GM21423 (cell line): ENCODE results near the gene LDAF1.
"Not testable (repeated sequence)": the region's sequence is repeated elsewhere in the genome, so short reads cannot be mapped to it uniquely, and the experiment has no call there.

Experiments
- ATAC-seq: cut with Tn5 transposase; IDR thresholded peaks from one replicate; pipeline ENCODE4 v1.9.1; 2021; ENCODE audit warnings: mild to moderate bottlenecking, moderate library complexity; ENCODE audit not compliant: unreplicated experiment

Gene LDAF1

DNA sequence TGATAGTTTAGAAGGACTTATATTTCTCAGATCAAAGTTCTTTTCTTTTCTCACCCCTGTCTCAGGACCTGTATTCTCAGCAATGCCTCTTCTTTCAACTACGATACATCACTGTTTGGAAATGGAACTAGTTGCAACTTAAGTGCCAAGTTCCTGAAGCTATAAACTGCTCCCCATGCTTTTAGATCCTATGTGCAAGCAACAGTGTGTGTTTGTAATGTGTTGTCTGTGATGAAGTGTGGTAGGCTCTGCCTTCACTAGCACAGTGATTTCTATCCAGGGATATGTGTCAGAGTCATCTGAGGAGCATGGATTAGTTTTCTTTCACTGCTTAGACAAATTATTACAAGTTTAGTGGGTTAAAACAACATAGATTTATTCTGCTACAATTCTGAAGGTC lies 34.5 kb downstream of the LDAF1 start:
- no peak for ATAC-seq

DNA sequence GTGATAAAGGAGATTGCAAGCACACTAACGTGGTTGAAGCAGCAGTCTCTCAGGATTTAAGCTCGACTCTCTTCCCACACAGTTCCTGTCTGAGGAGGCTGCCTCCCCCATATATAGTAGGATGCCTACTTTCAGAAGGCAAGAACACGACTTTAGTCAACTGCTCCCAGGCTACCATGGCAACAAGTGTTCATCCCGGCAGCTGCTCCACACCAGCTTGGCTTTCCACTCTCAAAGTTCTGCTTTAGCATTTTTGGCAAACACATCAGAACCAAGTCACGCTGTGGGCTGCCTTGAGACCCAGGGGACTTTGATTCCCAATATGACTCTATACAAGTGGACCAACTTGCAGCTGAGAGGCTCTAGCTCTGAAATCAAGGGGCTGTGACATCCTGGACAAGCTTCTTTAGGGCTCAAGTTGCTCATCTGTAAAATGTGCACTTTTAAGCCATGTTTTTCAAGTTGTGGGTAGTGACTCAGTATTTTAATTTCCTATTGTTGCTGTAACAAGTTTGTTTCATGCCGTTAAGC lies 36.4 kb downstream of the LDAF1 start:
- no peak for ATAC-seq

DNA sequence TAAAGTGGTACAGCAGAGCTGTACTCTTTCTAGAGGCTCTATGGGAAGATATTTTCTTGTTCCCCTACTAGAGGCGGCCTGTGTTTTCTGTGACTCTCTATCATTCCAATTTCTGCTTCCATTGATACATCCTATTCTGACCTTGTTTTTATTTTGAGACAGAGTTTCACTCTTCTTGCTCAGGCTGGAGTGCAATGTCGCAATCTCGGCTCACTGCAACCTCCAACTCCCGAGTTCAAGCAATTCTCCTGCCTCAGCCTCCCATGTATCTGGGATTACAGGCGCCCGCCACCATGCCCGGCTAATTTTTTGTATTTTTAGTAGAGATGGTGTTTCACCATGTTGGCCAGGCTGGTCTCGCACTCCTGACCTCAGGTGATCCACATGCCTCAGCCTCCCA lies 36.9 kb downstream of the LDAF1 start:
- ATAC-seq, result not testable (repeated sequence)

DNA sequence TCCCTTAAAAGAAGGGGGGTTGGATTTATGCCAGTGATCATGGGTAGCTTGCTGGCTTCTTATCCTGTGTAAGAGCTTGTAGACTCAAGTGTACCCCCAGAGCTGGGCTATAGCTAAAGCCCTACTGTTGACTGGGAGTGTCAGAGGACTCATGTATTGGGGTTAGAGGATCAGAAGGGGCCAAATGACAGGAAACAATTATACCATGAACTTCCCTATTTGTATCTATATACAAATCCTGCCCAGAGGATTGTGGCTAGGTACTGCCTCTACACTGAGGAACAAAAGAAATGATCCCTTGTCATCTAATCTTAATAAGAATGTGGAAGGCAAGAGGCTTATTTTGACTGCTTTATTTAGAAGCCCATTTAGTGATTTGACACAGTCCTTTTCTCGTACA lies 38.6 kb downstream of the LDAF1 start:
- no peak for ATAC-seq

DNA sequence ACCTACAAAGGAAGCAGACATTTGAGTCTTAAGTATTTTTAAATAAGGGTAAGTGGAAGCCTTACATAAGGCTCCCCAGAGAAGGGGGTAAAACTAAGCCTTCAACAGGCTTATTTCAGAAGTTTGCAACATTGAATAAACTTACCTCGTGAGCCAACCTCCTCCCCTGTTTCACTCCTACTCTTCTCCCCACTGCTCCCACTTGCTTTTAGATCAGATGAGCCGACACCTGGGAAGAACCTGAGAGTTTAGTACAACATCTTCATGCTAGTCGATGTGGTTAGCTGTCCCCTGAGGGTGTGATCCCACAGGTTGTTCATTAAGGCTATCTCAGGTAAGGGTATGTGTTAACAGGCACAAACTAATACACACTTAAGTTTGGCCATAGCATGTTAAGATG lies 39.1 kb downstream of the LDAF1 start:
- ATAC-seq, result no peak

DNA sequence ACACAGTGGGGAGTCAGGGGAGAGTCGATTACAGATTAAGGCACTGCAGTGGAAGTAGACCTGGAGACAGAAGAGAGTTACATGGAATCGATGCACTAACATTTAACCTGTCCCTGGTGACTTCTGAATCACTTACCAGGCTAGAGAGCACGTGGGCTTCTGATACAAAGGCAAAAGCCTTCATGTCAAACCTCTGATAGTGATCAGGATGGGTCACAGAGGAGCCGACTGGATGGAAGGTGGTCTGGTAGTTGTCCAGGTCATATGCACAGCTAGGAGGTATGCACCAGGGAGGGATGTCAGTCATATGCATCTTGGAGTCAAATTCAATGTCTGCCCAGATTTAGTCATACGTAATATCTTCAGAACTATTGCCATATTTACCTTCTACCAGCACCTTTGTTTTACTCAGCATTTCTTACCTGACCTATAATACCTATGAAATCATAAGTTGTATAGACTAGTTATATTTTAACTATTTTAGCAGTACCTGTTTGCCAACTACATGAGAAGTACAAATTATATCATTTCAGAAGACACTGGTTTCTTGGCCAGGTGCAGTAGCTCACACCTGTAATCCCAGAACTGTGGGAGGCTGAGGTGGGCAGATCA lies 41.2 kb downstream of the LDAF1 start:
- no peak for ATAC-seq

DNA sequence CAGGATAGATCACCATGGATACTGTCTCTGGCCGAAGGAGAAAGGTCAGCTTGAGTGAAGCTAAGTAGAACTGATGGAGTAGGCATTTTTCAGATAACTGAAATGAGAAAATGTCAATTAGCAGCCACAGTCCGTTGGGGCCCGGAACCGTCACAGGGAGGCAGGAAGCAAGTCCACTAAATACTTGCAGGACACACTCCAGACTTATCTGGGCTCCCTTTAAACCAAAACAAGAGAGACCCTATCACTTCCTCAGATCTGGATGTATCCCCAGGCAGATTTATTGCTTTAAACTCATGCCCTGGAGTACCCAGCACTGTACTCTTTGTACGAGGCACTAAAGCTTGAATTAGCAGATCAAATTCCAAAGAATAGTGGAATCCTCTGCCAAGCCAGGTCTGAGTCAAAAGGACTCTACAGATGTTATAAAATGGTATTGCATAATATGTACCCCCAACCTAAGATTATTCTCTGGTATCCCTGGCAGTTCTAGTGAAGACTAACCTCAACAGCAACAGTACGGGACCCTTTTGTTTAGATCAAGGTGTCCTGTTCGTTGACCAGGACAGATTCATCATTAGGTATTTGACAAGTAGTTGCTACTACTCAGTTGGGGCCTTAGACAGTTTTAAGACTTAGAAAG lies 44.8 kb downstream of the LDAF1 start:
- ATAC-seq, result no peak

DNA sequence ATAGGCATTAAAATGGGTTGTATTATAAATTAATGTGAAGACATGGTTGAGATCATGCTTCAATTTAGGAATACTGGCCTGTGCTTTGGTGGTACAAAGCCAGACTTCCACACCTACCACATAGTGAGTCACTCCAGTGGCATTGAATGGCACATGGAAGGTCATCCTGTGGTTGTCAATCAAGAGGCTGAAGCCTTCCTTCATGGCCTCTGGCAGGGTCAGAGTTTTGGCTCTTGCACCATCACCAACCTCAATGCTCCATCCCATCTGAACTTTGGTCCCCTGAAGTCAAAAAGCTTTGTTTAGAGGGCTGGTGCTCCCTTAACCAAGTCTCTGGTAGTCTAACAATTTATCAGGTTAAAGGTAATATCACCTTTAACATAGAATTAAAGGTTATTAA lies 46.8 kb downstream of the LDAF1 start:
- ATAC-seq, result no peak

DNA sequence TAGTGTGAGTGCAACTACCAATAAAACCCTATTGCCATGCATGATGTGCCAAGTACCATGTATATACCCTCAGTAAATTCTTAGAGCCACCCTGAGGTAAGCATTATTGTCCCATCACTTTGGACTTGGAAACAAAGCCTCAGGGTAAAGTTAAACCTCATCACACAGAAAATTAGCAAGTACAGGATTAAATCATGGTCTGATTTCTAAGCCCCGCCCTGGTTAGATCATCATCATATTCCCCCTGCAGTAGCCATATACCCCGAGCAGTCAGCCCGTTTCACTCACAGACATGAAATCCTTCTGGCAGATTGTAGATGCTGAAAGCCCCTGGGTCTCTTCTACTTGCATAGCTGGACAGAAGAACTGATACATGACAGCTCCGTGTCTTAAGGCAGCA lies 48.1 kb downstream of the LDAF1 start:
- ATAC-seq, result no peak

DNA sequence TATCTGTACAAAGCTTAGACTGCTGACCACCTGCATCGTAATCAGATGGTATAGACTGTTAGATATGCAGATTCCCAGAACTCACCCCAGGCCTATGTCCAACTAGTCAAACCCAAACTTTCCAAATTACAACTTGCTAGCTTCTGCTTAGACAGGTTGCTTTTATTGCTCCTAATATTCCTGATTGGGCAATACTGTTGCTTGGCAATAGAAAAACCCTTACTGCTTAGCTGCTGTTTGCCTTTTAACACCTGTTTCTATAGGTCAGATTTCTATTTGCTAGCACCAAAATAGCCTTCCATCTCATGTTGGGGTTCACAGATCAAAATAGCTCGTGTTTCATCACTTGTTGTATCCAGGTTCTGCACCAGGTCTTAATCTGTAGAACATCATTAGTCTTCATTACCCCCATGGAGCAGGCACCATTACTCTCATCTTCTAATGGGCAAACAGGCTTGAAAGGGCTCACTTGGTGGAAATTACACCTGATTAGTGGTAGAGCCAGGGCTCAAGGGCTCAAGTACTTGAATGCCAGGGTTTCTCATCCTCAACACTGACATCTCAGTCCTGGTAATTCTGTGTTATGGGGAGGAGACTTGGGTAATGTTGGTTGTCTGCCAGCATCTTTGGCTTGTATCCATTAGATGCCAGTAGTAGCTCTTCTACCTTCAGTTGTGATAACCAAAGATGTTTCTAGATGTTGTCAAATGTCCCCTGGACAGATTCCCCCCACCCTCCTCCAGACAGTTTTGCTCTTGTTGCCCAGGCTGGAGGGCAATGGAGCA lies 50.2 kb downstream of the LDAF1 start:
- ATAC-seq, result no peak

DNA sequence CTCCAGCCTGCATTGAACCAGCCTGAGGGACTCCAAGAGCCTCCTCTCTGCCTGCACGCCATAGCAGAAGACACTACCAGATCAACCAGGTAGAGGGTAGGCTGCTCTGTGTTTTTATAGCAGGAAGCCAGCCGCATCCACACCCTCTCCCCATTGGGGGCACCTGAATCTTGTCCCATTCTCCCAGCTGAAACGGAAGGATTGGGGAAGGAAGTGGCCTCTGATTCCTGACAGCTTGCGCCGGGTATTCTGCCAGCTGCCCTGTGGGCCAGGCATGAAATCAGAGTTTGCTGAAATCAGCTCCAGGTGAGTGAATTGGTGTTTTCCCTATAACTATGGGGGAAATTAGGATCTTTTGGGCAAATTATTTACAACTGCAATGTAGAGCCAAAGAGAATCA lies 53.0 kb downstream of the LDAF1 start, which contains the start of gene ZP2:
ZP2 (minus strand) TSS at position 89 of the 400 bp plus-strand sequence; CDS start at position 62, 27 bp downstream.
- ATAC-seq, result no peak

DNA sequence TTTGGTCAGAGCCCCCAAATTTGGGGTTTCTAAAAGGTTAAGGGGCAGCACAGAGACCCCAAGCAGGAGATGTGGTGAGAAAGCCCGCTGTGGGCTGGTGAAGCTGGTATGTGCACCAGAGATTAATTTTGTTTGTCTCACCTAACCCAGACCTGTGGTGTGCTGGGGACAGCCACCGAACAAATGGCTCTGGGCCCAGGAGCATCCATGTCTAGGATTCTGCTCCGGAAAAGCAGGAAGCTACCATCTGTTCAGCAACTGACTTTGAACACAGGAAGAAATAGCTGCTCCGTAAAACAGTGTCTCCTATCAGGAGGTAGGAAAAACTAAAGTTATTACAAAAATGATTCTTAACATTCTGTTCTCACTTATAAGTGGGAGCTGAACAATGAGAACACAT lies 55.6 kb downstream of the LDAF1 start:
- ATAC-seq, result no peak

DNA sequence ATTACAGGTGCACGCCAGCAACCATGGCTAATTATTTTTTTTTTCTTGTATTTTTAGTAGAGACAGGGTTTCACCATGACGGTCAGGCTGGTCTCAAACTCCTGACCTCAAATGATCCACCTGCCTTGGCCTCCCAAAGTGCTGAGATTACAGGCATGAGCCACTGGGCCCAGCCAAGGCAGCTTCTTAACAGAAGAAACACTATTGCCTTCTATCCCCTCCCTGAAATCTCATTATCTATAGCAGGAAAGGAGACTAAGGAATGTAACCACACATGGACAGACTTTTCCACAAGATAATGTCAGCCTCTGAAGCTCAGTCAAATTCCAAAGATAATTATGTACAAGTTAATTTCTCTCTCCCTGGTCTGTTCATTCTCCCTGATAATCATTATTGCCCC lies 58.6 kb downstream of the LDAF1 start:
- ATAC-seq, result no peak

DNA sequence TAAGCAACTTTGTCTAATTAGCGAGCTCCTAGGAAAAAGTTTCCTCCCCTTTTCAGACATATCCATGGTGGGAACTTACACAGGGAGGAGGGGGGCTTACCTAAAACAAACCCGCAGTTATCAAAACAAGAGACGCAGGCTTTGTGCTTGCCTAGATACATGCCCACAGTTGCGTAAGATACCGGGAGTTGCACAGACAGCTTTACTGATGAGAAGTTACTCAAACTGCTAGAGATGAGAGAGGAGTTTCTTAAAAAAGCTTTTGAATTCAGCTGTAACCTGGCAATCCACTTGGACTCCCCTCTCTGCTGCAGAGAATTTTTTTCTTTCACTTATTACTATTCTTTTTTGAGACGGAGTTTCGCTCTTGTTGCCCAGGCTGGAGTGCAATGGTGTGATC lies 59.7 kb downstream of the LDAF1 start:
- no peak for ATAC-seq

DNA sequence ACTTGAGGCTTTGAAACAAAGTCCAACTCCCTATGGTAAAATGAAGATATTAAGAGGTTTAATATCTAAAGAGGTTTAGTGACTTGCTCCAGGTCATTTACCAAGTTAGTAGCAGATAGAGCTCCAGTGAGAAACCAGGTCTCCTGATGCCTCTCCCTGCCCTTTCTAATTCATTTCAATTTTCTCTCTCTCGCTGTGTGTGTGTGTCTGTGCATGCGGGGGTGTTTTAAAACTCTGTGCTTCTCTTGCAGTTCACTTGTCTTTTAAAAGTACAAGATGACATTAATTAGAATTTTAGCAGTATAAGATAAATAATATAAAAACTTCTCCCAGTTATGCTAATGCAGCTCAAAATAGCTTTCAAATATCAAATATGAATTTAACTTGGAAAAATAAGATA lies 61.1 kb downstream of the LDAF1 start:
- ATAC-seq, result no peak

DNA sequence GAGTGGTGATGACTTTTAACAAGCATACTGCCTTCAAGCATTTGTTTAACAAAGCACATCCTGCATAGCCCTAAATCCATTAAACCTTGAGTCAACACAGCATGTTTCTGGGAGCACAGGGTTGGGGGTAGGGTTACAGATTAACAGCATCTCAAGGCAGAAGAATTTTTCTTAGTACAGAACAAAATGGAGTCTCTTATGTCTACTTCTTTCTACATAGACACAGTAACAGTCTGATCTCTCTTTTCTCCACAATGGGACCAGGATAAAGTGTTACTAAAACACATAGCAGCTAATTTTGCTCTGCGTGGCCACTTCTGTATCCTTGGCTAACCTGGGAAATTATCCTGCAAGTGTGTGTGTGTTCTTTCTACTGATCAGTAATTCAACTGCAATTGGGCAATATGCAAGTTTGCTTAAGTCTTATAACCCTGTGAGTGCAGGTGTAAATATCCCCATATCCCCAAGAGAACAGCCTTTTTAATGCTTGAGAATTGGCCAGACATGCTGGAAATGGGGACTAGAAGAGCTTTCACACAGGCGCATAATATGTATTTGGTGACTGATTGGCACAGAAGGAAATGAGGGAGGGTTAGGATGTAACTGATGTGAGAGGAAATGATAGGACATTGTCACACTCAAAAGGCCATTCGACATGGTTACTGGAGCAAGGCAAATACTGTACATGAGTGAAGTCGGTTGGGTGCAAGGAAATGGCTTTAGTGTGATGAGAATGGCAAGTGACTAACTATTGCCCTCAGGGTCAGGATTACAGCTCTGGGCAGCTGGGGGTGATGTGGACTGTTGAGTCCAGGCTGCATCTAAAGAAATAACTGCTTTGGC lies 64.2 kb downstream of the LDAF1 start:
- ATAC-seq, result no peak

DNA sequence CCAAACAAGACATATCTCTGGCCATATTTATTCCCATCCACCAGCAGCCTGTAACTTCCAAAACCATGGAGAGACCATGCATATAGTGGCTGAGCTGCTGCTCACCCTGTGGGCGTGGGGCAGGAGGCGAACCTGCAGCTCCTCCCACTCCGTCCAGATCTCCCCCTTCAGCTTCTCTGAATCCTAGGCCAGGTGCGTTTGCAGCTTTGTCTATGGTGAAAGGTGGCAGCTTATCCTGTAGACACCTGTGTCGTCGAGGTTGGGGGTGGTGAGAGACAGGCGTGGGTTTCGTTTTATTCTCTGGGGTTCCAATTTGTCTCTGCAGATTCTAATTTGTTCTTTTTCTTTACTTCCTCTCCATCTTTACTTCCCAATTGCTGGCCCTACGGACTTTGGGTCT lies 65.3 kb downstream of the LDAF1 start:
- ATAC-seq, result no peak

DNA sequence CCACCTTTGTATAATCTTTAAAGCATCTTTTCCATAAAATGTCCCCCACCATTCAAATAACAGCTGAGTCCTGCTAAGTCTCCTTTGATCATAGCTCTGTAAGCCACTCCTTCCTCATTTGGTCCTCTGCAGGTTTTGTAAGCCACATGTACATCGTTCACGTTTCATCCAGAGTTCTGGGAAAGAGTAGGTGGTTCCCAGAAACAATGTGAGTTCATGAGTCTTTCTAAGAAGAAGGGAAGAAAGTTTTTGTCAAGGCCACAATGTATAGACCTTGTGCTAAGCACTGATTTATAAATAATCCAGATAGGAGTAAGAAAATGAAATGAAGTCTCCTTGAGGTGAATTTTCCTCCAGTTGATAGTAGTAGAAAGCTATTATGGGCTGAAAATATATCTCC lies 66.3 kb downstream of the LDAF1 start:
- no peak for ATAC-seq

DNA sequence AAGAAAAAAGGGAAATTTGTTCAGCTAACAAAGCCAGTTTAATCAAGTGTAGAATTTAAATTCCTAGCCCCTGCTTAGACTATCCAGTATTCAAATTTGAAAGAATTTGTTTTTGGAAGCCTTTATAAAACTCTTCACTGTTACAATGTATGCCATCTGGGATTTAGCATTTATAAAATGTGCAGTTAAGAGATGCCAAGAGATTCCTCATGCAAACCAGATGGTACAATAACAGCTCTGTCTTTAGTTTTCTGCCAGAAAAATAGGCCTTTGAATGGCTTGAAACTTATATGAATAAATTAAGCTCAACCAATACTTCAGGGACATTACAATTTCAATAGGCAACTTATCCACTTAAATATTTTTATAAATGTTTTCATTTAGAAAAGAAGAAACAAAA lies 68.3 kb downstream of the LDAF1 start:
- ATAC-seq, result no peak

DNA sequence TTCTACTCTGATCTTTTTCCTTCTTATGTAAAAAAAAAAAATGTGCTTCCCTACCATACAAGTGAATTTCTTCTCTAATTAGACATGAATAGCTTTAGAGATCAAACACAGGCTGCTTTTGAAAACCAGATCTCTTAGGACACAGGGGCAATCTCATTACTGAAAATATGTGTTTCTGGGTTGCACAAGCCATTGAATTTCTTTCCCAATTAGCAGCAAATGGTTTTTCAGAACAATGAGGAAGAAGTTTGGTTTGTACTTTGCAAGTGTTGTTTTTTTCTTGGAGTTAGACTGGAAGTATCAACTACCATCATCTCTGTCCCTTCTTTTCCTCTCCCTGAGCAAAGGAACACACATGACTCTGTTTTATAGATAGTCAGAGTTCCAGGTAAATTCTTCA lies 69.4 kb downstream of the LDAF1 start:
- no peak for ATAC-seq

DNA sequence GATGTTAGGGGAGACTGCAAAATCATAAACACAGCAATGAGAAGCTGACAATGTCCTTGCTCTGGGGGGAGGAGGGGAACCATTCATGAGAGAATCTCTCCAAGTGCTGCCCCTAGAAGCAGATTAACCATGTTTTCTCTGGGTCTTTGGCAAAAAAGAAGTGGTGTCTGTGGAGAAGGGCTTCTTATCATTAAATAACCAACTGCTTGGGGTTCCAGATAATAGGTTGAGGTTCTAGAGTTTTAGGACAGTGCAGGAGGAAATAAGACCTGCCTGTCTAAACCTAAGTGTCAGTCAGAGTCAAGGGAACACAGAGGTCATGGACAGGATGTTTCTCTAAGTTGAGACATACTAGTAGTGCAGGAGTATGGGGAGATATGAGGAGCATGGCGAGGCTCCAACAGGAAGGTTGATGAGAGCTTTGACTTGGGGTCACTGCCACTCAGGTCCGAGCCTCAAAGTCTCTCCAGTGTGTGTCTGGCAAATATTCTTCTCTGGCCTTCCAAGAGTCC lies 69.9 kb downstream of the LDAF1 start:
- no peak for ATAC-seq
